A673 (cell line): Measurements from ENCODE around the gene METTL25B. TPM values are rescaled to one million over a fixed set of nuclear protein-coding genes. Genes with fewer than 3 reads are reported as not detected.

Experiments used
- BruUV-seq: library from RNA; stranded (reverse); fragments of 400-500 nt; replicated peaks from 2 replicates; lab custom pipeline; 2021; lab: Mats Ljungman, UMichigan
- CTCF ChIA-PET: fragments of 300-600 bp; sonication (Branson Sonifier 250); formaldehyde crosslinking; loops from one replicate; lab custom pipeline; 2022; ENCODE audit warnings: antibody characterized with exemption; lab: Charles Lee
- POLR2A ChIA-PET: fragments of 300-600 bp; sonication (Branson Sonifier 250); formaldehyde crosslinking; loops from one replicate; lab custom pipeline; 2022; ENCODE audit warnings: antibody characterized with exemption; ENCODE audit not compliant: low non-redundant PET; lab: Charles Lee
- DNase-seq: peaks from one replicate; pipeline ENCODE4 v3.0.0-alpha.2; 2015; ENCODE audit warnings: low spot score
- H3K27ac ChIP-seq: fragments of 200-600 bp; sonication (generic); 2 replicates; pipeline ENCODE4 v1.5.1; 2016; ENCODE audit warnings: mixed run types, low read depth, mild to moderate bottlenecking, mixed read lengths, antibody characterized with exemption, low read length; ENCODE audit not compliant: poor library complexity, severe bottlenecking
- H3K27me3 ChIP-seq: fragments of 200-600 bp; sonication (generic); replicated peaks from 2 replicates; pipeline ENCODE4 v1.6.1; 2017; ENCODE audit warnings: mixed run types, low read depth, mild to moderate bottlenecking, mixed read lengths, antibody characterized with exemption, low read length; ENCODE audit not compliant: insufficient read depth, poor library complexity
- H3K36me3 ChIP-seq: fragments of 200-600 bp; sonication (generic); 2 replicates; pipeline ENCODE4 v1.6.1; 2016; ENCODE audit warnings: mixed run types, mild to moderate bottlenecking, mixed read lengths, antibody characterized with exemption, low read length; ENCODE audit not compliant: insufficient read depth, poor library complexity, severe bottlenecking
- H3K4me1 ChIP-seq: fragments of 200-600 bp; sonication (generic); 2 replicates; pipeline ENCODE4 v1.6.1; 2017; ENCODE audit warnings: mixed run types, mild to moderate bottlenecking, mixed read lengths, antibody characterized with exemption, low read length; ENCODE audit not compliant: insufficient read depth, poor library complexity, severe bottlenecking
- H3K4me3 ChIP-seq: fragments of 200-600 bp; sonication (generic); 2 replicates; pipeline ENCODE4 v1.5.1; 2016; ENCODE audit warnings: low read depth, mixed run types, mild to moderate bottlenecking, mixed read lengths, low read length; ENCODE audit not compliant: poor library complexity, severe bottlenecking
- H3K9me3 ChIP-seq: fragments of 200-600 bp; sonication (generic); 2 replicates; pipeline ENCODE4 v1.6.1; 2016; ENCODE audit warnings: mixed run types, low read depth, mild to moderate bottlenecking, mixed read lengths, antibody characterized with exemption, low read length; ENCODE audit not compliant: poor library complexity, severe bottlenecking
- EZH2 ChIP-seq: fragments of 200-600 bp; sonication (generic); IDR thresholded peaks from 2 replicates; pipeline ENCODE4 v1.6.1; 2017; ENCODE audit warnings: borderline replicate concordance, low read depth, mild to moderate bottlenecking, mixed read lengths, antibody characterized with exemption, low read length; ENCODE audit not compliant: poor library complexity, severe bottlenecking
- intact Hi-C: fragments of 100-400 bp; cut with micrococcal nuclease; formaldehyde crosslinking; loops from one replicate; pipeline ENCODE4 v1.10.0; 2022; ENCODE audit not compliant: unreplicated experiment
- total RNA-seq: library from RNA; stranded (reverse); gene quantifications from 2 replicates; pipeline ENCODE4 v1.2.3, GENCODE V29; 2021
- TF ChIP-seq, protein P1 (sequence below): fragments of 300-800, 200-600 bp; sonication (generic); conservative IDR thresholded peaks from 2 replicates; pipeline ENCODE4 v1.5.1; 2017; ENCODE audit warnings: low read depth, mild to moderate bottlenecking, antibody characterized with exemption, low read length, moderate library complexity, mixed read lengths

Gene METTL25B
- total RNA-seq, 1 experiment from 2014 or later = 20.2 TPM

- intact Hi-C loops = no loop called here
- DNase-seq = peak; percentile 35
- peak overlapping the region; percentile 66 for H3K27ac ChIP-seq
- peaks cover 56% of the 10 kb centered on the region for H3K36me3 ChIP-seq
- H3K4me3 ChIP-seq = peak overlapping the region; percentile 65
- TSS peak; percentile 6 for BruUV-seq
- H3K4me1 ChIP-seq = peaks cover 8% of the 10 kb centered on the region
- no peak for TF ChIP-seq EZH2
- TF ChIP-seq, protein P1, sequence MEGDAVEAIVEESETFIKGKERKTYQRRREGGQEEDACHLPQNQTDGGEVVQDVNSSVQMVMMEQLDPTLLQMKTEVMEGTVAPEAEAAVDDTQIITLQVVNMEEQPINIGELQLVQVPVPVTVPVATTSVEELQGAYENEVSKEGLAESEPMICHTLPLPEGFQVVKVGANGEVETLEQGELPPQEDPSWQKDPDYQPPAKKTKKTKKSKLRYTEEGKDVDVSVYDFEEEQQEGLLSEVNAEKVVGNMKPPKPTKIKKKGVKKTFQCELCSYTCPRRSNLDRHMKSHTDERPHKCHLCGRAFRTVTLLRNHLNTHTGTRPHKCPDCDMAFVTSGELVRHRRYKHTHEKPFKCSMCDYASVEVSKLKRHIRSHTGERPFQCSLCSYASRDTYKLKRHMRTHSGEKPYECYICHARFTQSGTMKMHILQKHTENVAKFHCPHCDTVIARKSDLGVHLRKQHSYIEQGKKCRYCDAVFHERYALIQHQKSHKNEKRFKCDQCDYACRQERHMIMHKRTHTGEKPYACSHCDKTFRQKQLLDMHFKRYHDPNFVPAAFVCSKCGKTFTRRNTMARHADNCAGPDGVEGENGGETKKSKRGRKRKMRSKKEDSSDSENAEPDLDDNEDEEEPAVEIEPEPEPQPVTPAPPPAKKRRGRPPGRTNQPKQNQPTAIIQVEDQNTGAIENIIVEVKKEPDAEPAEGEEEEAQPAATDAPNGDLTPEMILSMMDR = no peak
- ChIA-PET CTCF (interaction anchor here (1.5 to 1.6 kb wide), 2 partner anchors 14 to 27 kb away, joined by 4 to 11 read pairs; partner anchors contain the start of gene PRCC), POLR2A (interaction anchor here (1.1 kb wide), 1 partner anchor 12 kb away, joined by 11 read pairs; the partner anchor contains the start of genes ISG20L2 and METTL25B)
- no peaks in the 10 kb centered on the region for H3K27me3 ChIP-seq
- H3K9me3 ChIP-seq = no peaks in the 10 kb centered on the region
Measured at GRCh38 chr1:156740237-156740740, 12.0 kb downstream of the METTL25B start.

GRCh38 chr1:156740741-156741480 is 12.6 kb downstream of the METTL25B start, which contains the start of gene MRPL24:
TSS of gene MRPL24 (minus strand) at chr1:156741088. CDS start at chr1:156738704, 2,384 bp downstream.
- POLR2A ChIA-PET = interaction anchor here (0.6 to 1.1 kb wide), 4 partner anchors 11 to 135 kb away, joined by 3 to 11 read pairs (median 6); partner anchors contain the start of genes ISG20L2 and METTL25B
- TF ChIP-seq, protein P1 = no peak
- TF ChIP-seq EZH2 = no peak
- BruUV-seq = no TSS peak
- peaks cover 61% of the 10 kb centered on the region for H3K36me3 ChIP-seq
- H3K9me3 ChIP-seq = no peaks in the 10 kb centered on the region
- peak; percentile 100 for DNase-seq
- peaks cover 14% of the 10 kb centered on the region for H3K4me1 ChIP-seq
- CTCF ChIA-PET = interaction anchor here (0.9 to 1.6 kb wide), 3 partner anchors 15 to 51 kb away, joined by 3 to 11 read pairs (median 4); partner anchors contain the start of gene PRCC
- no peaks in the 10 kb centered on the region for H3K27me3 ChIP-seq
- intact Hi-C loops = loop anchor here (1.0 kb wide), 1 partner anchor 26 kb away; the partner anchor contains the start of gene PRCC
- peak within 1 kb of the TSS; percentile 65 for H3K4me3 ChIP-seq
- peak within 1 kb of the TSS; percentile 77 for H3K27ac ChIP-seq

DNA sequence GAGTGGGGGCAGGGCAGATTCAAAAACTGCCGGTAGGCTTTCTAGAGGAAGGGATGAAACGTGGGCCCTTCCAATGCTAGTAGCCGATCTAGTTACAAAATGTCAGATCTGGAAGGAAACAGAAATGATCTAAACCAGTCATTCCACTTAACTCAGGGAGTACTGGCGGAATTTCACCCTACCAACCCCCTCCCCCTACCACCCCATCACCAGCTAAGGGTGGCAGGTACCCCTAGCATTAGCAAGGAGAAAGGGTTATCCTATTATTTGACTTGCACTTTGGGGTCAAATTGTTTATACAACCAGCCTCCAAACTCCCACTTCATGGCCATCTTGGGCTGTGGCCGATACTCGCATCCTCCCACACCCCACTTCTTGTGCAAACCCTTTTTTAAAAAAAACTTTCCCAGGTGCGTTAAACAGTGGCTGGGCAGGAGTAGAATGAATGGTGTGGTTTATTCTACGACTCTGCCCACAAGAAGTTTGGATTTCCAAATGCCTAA is 13.3 kb downstream of the METTL25B start:
- no peaks in the 10 kb centered on the region for H3K9me3 ChIP-seq
- no peak overlapping the region for H3K4me3 ChIP-seq
- TF ChIP-seq EZH2 = no peak
- TF ChIP-seq, protein P1 = no peak
- intact Hi-C loops = loop anchor here (1.0 kb wide), 1 partner anchor 26 kb away; the partner anchor contains the start of gene PRCC
- peak overlapping the region; percentile 77 for H3K27ac ChIP-seq
- peaks cover 56% of the 10 kb centered on the region for H3K36me3 ChIP-seq
- peaks cover 20% of the 10 kb centered on the region for H3K4me1 ChIP-seq
- DNase-seq = no peak
- ChIA-PET CTCF (interaction anchor here (0.9 to 1.6 kb wide), 3 partner anchors 16 to 52 kb away, joined by 3 to 11 read pairs (median 4); partner anchors contain the start of gene PRCC), POLR2A (interaction anchor here (0.6 to 1.1 kb wide), 4 partner anchors 10 to 136 kb away, joined by 3 to 11 read pairs (median 6); partner anchors contain the start of genes ISG20L2 and METTL25B)
- H3K27me3 ChIP-seq = no peaks in the 10 kb centered on the region
- no TSS peak for BruUV-seq
